ENCODE measurements around the gene ASTN1. TPM values are rescaled to one million over a fixed set of nuclear protein-coding genes. Genes with fewer than 3 reads are reported as not detected.

The ASTN1 gene
- total and polyA plus RNA-seq, 4 donors, result 33.4 to 127 (median 82.8) TPM

DNA sequence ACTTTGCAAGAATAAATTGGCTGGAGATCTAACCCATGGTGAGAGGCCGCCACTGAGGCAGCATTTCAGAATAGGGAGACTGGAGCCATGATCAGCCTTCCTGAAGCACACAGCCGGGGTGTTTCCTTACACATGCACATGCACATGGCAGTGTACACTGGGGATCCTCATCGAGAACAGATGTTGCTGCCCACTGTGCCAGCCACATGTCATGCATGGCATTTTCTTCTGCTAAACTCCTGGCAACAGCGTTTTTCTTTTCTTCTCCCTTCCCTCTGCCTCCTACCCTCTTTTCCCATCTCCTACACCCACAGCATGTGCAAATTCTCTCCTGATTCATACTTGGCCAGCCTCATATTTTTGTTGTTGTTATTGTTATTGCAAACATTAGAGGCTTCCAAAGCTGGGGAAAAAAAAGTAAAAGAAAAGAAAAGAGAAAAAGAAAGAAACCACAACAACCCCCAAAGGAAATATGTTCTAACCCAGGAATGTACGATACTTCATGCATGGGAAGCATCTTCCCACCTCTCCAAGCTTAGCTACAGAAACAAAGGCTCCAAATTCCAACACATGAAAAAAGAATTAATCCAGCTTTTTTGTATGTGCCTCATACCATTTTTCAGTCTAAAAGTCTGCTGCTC, 344.0 kb downstream of the ASTN1 start:
- 69% methylated on average over 4 of the region's 5 CpGs for WGBS (ENCODE audit: insufficient coverage)
- H3K4me3 ChIP-seq (ENCODE audit: low read depth, low read length), result no peak overlapping the region
- H3K27me3 ChIP-seq (ENCODE audit: control insufficient read depth, insufficient read depth, low read length), result no peaks in the 10 kb centered on the region
- DNase-seq (ENCODE audit: low read depth in 4 of 6, low spot score in 6 of 6), result peak in 2 of 6 donors; percentile 17 to 71
- no peaks in the 10 kb centered on the region for H3K9me3 ChIP-seq (ENCODE audit: control insufficient read depth, insufficient read depth, low read length)
- no peaks in the 10 kb centered on the region for H3K4me1 ChIP-seq (ENCODE audit: control insufficient read depth, insufficient read depth, low read length)
- H3K36me3 ChIP-seq (ENCODE audit: control insufficient read depth, insufficient read depth, low read length), result no peaks in the 10 kb centered on the region
- H3K27ac ChIP-seq (ENCODE audit: low read depth, low read length), result no peak overlapping the region

DNA sequence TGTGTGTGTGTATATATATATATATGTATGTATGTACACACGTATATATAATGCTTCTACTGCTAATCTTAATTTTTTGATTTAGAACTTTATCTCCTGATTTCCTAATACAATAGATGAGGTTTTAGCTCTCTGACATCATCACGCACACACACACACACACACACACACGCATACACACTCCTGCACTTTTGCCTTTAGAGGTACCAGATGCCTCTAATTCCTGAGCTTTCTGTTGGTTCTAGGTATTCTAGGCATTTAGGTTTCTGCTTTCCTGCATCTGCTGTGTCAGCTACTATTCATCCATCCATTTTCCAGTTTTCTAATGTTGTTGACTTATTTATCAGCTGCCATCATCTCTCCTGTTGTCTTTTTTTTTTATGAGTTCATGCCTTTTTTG, 348.3 kb downstream of the ASTN1 start:
- Histone ChIP-seq H3K4me1 (ENCODE audit: control insufficient read depth, insufficient read depth, low read length) (no peaks in the 10 kb centered on the region), H3K27me3 (ENCODE audit: control insufficient read depth, insufficient read depth, low read length) (no peaks in the 10 kb centered on the region), H3K4me3 (ENCODE audit: low read depth, low read length) (no peak overlapping the region), H3K9me3 (ENCODE audit: control insufficient read depth, insufficient read depth, low read length) (no peaks in the 10 kb centered on the region), H3K27ac (ENCODE audit: low read depth, low read length) (no peak overlapping the region), H3K36me3 (ENCODE audit: control insufficient read depth, insufficient read depth, low read length) (no peaks in the 10 kb centered on the region)
- no peak for DNase-seq (ENCODE audit: low read depth in 4 of 6, low spot score in 6 of 6)
- no CpG with 5 or more reads among the region's 3 CpGs for WGBS (ENCODE audit: insufficient coverage)

DNA sequence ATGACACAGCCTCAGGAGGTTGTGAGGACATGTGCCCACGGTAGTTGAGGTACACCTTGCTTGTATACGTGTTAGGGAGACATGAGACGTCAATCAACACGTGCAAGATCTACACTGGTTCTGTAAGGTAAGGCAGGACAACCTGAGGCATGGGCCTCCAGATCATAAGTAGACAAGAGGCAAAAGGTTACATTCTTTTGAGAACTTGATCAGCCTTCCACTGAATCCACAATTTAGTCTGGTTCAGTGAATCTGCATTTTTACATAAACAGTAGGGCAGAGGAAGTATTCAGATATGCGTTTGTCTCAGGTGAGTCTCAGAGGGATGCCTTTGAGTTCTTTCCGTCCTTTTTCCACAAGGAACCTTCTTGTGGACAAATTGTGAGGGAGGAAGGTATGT, 348.9 kb downstream of the ASTN1 start:
- Histone ChIP-seq H3K9me3 (ENCODE audit: control insufficient read depth, insufficient read depth, low read length) (no peaks in the 10 kb centered on the region), H3K27ac (ENCODE audit: low read depth, low read length) (no peak overlapping the region), H3K27me3 (ENCODE audit: control insufficient read depth, insufficient read depth, low read length) (no peaks in the 10 kb centered on the region), H3K36me3 (ENCODE audit: control insufficient read depth, insufficient read depth, low read length) (no peaks in the 10 kb centered on the region), H3K4me1 (ENCODE audit: control insufficient read depth, insufficient read depth, low read length) (no peaks in the 10 kb centered on the region), H3K4me3 (ENCODE audit: low read depth, low read length) (no peak overlapping the region)
- DNase-seq (ENCODE audit: low read depth in 4 of 6, low spot score in 6 of 6), result no peak
- 88% methylated on average over 6 of the region's 6 CpGs for WGBS (ENCODE audit: insufficient coverage)

DNA sequence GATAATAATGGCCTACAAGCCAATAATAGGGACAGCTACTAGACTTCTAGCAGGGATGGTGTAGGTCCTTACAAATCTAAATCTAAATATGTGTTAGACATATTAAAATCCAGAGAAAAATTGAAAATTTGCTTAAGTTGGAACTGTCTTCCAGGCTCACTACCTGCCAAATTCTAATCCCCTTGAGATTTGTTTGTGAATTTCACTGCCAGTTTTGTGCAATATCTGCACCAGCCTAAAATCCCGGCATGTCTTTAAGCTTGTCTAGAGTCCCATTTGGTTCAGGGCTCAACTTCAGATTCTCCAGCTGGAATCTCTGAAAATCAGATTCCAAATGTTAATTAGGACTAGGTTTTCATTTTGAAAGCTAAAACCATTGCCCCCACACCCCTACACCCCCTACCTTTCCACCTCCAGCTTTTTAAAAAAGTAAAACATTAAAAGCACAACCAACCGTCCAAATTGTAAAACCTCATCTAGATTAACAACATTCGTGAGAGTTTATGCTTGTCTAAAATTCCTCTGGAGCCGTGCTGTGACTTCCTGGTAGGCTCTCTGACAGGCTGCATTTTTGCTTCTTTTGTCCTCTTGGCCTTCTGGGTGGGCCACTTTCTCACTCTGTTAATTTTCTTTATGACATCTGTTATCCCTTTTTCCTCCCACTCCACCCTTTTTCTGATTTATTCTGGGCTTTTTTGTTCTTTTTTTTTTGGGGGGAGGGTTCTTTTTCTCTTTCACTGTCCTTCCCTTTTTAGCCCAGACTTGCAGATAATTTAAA, 352.8 kb downstream of the ASTN1 start:
- H3K27ac ChIP-seq (ENCODE audit: low read depth, low read length), result no peak overlapping the region
- H3K4me3 ChIP-seq (ENCODE audit: low read depth, low read length), result no peak overlapping the region
- H3K4me1 ChIP-seq (ENCODE audit: control insufficient read depth, insufficient read depth, low read length), result no peaks in the 10 kb centered on the region
- WGBS (ENCODE audit: insufficient coverage), result 41% methylated on average over 4 of the region's 4 CpGs
- DNase-seq (ENCODE audit: low read depth in 4 of 6, low spot score in 6 of 6), result peak in 2 of 6 donors; percentile 52 to 70
- H3K36me3 ChIP-seq (ENCODE audit: control insufficient read depth, insufficient read depth, low read length), result no peaks in the 10 kb centered on the region
- no peaks in the 10 kb centered on the region for H3K9me3 ChIP-seq (ENCODE audit: control insufficient read depth, insufficient read depth, low read length)
- H3K27me3 ChIP-seq (ENCODE audit: control insufficient read depth, insufficient read depth, low read length), result no peaks in the 10 kb centered on the region

DNA sequence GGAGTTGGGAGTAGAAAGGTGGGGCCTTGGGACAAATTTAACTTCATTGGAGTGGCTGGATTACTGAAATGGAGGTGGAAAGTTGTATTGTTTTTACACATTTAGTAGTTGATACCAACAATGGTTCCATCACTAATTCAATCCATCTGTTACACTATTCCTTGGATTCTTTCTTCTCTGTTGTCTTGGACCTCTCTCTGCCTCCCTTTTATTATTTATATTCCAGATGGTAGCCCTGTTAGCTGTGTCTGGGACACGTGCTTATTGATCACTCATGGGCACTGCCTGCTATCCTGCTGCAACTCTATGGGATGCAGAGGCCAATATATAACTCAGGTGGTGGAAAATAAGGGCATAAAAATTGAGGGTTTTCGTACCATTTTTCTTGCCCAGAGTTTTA, 355.2 kb downstream of the ASTN1 start:
- Histone ChIP-seq H3K4me3 (ENCODE audit: low read depth, low read length) (no peak overlapping the region), H3K4me1 (ENCODE audit: control insufficient read depth, insufficient read depth, low read length) (no peaks in the 10 kb centered on the region), H3K36me3 (ENCODE audit: control insufficient read depth, insufficient read depth, low read length) (no peaks in the 10 kb centered on the region), H3K27me3 (ENCODE audit: control insufficient read depth, insufficient read depth, low read length) (no peaks in the 10 kb centered on the region), H3K9me3 (ENCODE audit: control insufficient read depth, insufficient read depth, low read length) (no peaks in the 10 kb centered on the region), H3K27ac (ENCODE audit: low read depth, low read length) (no peak overlapping the region)
- 81% methylated on average over 2 of the region's 2 CpGs for WGBS (ENCODE audit: insufficient coverage)
- no peak for DNase-seq (ENCODE audit: low read depth in 4 of 6, low spot score in 6 of 6)

Small RNA genes lying within 50 kb of the gene (small RNA-seq; reads per million reads assigned to genes)
- 13.6 reads per million, percentile 96 among the genes with 10 or more reads in this experiment for gene MIR488 (ENCODE audit: low replicate concordance)

Other genes with a start within 250 kb of the ASTN1 start
- gene BRINP2, start 6.2 kb upstream of the ASTN1 start, total RNA-seq, result 10 to 100 TPM in 1 of 2 donors, 1 to 10 TPM in 1; 8.2 to 18.2 TPM
- gene BRINP2, start 6.2 kb upstream of the ASTN1 start, polyA plus RNA-seq (ENCODE audit: insufficient read length in 2 of 2), result 10 to 100 TPM; 29.5 to 33.8 TPM

Measured in spinal cord (tissue), 10 donors.